Spinal cord (tissue), 10 donors: ENCODE measurements around the gene COL23A1. TPM values are rescaled to one million over a fixed set of nuclear protein-coding genes. Genes with fewer than 3 reads are reported as not detected.

Experiments used
- DNase-seq, 6 donors: peaks; one replicate each; pipeline versions ENCODE4 v3.0.0 to v3.0.0-alpha.2; 2013 to 2015; ENCODE audit warnings: low spot score in 6 of 6, low read depth in 4 of 6
- H3K27ac ChIP-seq: one replicate; pipeline ENCODE4 v1.5.1; 2013; ENCODE audit warnings: low read depth, low read length, control low read depth
- H3K27me3 ChIP-seq: one replicate; pipeline ENCODE4 v1.6.1; 2013; ENCODE audit warnings: low read length; ENCODE audit not compliant: control insufficient read depth, insufficient read depth
- H3K36me3 ChIP-seq: one replicate; pipeline ENCODE4 v1.6.1; 2013; ENCODE audit warnings: low read length; ENCODE audit not compliant: control insufficient read depth, insufficient read depth
- H3K4me1 ChIP-seq: one replicate; pipeline ENCODE4 v1.6.1; 2013; ENCODE audit warnings: low read length; ENCODE audit not compliant: control insufficient read depth, insufficient read depth
- H3K4me3 ChIP-seq: one replicate; pipeline ENCODE4 v1.5.1; 2013; ENCODE audit warnings: low read depth, low read length, control low read depth
- H3K9me3 ChIP-seq: one replicate; pipeline ENCODE4 v1.6.1; 2013; ENCODE audit warnings: low read length; ENCODE audit not compliant: control insufficient read depth, insufficient read depth
- whole genome bisulfite sequencing: methylation state at CpG from one replicate; pipeline ENCODE4 v1.1.5; 2013; ENCODE audit warnings: missing lambda C conversion rate; ENCODE audit not compliant: insufficient coverage; 5-methylcytosine and 5-hydroxymethylcytosine counted together
- polyA plus RNA-seq, 2 donors: library from polyadenylated mRNA; unstranded; fragments of 120-200 nt; gene quantifications; one replicate each; pipeline ENCODE4 v1.2.1, GENCODE V29; 2013; ENCODE audit not compliant: insufficient read length in 2 of 2
- total RNA-seq, 2 donors: library from RNA; depleted of rRNA in 1 of 2; stranded (reverse); fragments of 120-200 nt in 1 of 2; fragments of >200 nt in 1 of 2; gene quantifications; one replicate each; pipeline versions ENCODE4 v1.2.3 to v1.2.4, GENCODE V29; 2013 to 2014
- donor health status: healthy.

Gene COL23A1
- total and polyA plus RNA-seq, 4 donors = 2.8 to 9.7 (median 8.0) TPM

DNA sequence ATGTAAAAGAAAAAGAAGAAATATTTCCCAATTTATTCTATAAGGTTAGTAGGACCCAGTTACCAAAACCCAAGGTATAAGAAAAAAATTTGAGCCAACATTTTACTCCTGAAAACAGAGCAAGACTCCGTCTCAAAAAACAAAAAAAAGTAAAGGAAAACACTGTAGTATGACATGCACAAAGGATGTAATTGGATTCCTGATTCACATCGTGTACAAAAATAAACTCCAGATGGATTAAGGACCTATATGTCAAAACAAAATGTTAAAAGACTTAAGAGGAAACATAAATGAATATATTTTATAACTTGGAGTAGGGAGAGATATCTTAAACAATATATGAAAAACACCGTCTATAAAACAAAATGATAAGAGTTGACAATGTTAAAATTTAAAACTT lies 371.4 kb downstream of the COL23A1 start:
- no peak overlapping the region for H3K4me3 ChIP-seq
- H3K4me1 ChIP-seq = peaks cover 3% of the 10 kb centered on the region
- WGBS = no CpG with 5 or more reads among the region's 3 CpGs
- no peak for DNase-seq
- no peak overlapping the region for H3K27ac ChIP-seq
- no peaks in the 10 kb centered on the region for H3K9me3 ChIP-seq
- no peaks in the 10 kb centered on the region for H3K27me3 ChIP-seq
- peaks cover 65% of the 10 kb centered on the region for H3K36me3 ChIP-seq

DNA sequence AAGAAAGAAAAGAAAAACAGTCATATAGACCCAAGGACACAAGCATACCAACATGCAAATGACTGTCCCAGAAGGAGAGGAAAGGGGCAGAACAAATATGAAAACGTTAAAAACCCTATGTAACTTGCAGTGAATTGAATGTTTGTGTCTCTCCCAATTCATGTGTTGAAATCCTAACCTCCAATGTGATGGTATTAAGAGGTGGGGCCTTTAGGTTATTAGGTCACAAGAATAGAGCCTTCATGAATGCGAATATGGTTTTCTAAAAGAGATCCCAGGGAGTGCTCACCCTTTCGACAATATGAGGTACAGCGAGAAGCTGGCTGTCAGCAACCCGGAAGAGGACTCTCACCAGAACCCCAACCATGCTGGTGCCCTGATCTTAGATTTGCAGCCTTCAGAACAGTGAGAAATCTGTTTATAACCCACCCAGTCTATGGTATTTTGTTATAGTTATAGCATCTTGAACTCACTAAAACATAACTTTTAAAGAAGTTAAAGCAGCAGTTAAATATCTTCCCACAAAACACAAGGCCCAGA lies 371.9 kb downstream of the COL23A1 start:
- H3K36me3 ChIP-seq = peaks cover 65% of the 10 kb centered on the region

DNA sequence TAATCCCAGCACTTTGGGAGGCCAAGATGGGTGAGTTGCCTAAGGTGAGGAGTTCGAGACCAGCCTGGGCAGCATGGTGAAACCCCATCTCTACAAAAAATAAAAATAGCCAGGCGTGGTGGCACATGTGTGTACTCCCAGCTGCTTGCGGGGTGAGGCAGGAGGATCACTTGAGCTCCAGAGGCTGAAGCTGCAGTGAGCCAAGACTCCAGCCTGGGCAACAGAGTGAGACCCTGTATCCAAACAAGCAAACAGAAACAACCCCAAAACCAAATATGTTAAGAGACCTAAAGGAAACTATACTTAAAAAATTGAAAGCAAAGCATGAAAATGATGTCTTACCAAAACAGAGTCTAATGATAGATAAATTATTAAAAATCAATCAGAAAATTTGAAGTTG lies 373.4 kb downstream of the COL23A1 start:
- Histone ChIP-seq H3K4me1 (no peaks in the 10 kb centered on the region), H3K27me3 (no peaks in the 10 kb centered on the region), H3K4me3 (no peak overlapping the region), H3K36me3 (peaks cover 67% of the 10 kb centered on the region), H3K27ac (no peak overlapping the region), H3K9me3 (no peaks in the 10 kb centered on the region)
- no peak for DNase-seq
- 100% methylated on average over 1 of the region's 3 CpGs for WGBS

More for the DNA sequence above, 371.9 kb downstream of the COL23A1 start:
- no peak for DNase-seq
- H3K4me1 ChIP-seq = no peaks in the 10 kb centered on the region
- H3K27ac ChIP-seq = no peak overlapping the region
- 100% methylated on average over 2 of the region's 5 CpGs for whole genome bisulfite sequencing
- no peak overlapping the region for H3K4me3 ChIP-seq
- no peaks in the 10 kb centered on the region for H3K9me3 ChIP-seq
- no peaks in the 10 kb centered on the region for H3K27me3 ChIP-seq

DNA sequence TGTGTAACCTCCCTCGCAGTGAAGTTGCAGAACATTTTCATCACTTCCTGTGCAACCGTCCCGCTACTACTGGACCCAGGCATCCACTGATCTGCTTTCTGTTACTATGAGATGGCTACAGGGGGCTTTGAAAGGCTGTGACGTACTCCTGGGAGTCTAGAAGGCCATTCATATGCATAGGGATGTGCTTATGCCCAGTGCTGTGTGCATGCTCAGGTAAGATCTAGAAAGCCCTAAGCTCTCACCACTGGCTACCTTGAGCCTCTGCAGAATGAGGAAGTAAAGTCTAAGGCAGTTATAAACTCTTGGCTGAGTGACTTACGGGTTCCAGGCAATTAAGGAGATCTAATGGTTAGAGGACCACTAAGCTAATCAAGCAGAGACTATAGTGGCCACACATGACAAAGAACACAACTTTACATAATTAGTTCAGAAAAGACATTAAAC lies 374.1 kb downstream of the COL23A1 start:
- no peak overlapping the region for H3K4me3 ChIP-seq
- peaks cover 69% of the 10 kb centered on the region for H3K36me3 ChIP-seq
- no peak overlapping the region for H3K27ac ChIP-seq
- H3K27me3 ChIP-seq = no peaks in the 10 kb centered on the region
- WGBS = 96% methylated on average over 4 of the region's 5 CpGs
- no peak for DNase-seq
- H3K4me1 ChIP-seq = no peaks in the 10 kb centered on the region
- H3K9me3 ChIP-seq = no peaks in the 10 kb centered on the region

DNA sequence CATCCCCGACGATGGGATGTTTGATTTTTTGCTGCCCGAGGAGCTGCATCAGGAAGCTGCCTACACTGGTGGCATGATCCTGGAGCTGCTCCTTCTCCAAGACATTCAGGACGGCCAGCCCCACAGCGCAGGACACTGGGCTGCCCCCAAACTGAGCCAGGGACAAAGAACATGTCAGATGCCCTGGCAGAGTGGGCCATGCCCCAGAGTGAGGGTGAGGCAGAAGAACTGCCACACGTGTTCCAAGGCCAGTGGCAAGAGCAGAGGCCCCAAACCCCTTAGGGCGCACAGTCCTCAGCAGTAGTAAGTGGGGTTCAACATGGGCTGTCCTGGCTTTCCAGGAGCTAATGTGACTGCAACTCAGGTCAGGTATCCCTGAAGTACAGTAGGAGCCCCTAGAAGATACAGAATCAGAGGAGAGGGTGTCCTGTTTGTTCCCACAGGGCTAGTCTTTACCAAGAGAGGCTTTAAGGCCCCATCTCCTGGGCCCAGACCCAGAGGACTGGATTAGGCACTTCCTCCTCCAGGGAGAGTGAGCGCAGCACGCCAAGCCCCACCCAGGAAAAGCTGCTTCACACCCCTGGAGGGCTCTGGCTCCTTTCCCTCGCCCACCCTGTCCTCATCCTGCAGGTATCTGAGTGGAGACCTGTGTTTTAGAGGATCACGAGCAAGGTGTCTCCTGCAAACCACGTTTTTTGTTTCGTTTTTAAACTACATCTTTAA lies 374.8 kb downstream of the COL23A1 start:
- no peaks in the 10 kb centered on the region for H3K9me3 ChIP-seq
- no peak overlapping the region for H3K27ac ChIP-seq
- 82% methylated on average over 10 of the region's 13 CpGs for WGBS
- H3K27me3 ChIP-seq = no peaks in the 10 kb centered on the region
- no peak overlapping the region for H3K4me3 ChIP-seq
- no peaks in the 10 kb centered on the region for H3K4me1 ChIP-seq
- peaks cover 75% of the 10 kb centered on the region for H3K36me3 ChIP-seq
- DNase-seq = no peak

DNA sequence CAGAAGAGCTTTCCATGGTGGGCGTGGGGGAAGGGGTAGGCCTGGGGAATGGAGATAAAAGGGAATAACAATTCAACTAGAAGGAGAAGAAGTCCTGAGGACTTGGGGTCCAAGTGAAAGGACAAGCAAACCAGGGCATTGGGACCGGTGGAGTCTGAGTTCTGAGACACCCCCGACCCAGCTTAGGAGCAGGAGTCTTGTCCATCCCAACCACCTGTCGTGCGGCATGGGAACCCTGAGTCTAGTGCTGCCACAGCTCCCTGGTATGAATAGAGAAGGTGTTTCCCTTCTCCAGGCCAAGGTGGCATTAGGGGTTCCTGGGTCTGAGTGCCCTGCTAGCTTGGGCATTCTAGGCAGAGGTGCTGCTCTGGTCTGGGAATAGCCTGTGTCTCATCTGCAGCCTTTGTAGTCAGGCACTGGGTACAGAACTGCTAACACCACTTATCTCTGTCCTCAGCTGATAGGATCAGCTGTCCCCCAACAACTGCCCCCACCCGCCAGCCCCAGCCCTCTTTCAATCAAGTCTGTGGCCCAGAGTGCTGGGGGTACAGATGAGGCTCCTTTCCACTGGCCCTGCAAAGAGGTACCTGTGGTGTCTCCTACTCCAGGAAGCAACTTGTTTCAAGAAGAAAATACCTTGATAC lies 375.9 kb downstream of the COL23A1 start:
- no peak overlapping the region for H3K27ac ChIP-seq
- no peaks in the 10 kb centered on the region for H3K9me3 ChIP-seq
- no peak for DNase-seq
- H3K4me1 ChIP-seq = no peaks in the 10 kb centered on the region
- no peaks in the 10 kb centered on the region for H3K27me3 ChIP-seq
- H3K36me3 ChIP-seq = peaks cover 82% of the 10 kb centered on the region
- 92% methylated on average over 4 of the region's 6 CpGs for whole genome bisulfite sequencing
- H3K4me3 ChIP-seq = no peak overlapping the region

DNA sequence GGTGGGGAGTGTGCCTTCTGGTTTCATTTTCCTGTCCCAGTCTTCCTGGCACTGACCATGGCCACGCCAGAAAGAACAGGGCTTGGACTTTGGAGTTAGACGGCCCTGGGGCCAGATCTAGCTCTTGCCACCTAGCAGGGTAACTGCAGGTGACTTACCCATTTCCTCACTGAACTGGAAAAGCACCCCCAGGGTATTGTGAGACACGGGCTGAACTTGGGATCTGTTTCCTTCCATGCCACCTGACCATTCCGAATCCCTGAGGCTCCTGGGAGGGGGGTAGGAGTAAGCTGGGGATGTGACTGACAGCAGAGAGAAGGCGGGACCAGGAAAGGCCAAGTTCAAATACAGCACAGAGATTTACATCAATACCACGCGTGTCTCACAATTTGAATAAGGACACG lies 376.4 kb downstream of the COL23A1 start:
- H3K4me3 ChIP-seq = no peak overlapping the region
- no peaks in the 10 kb centered on the region for H3K9me3 ChIP-seq
- 80% methylated on average over 2 of the region's 8 CpGs for WGBS
- peaks cover 87% of the 10 kb centered on the region for H3K36me3 ChIP-seq
- no peaks in the 10 kb centered on the region for H3K4me1 ChIP-seq
- no peak for DNase-seq
- no peak overlapping the region for H3K27ac ChIP-seq
- no peaks in the 10 kb centered on the region for H3K27me3 ChIP-seq

DNA sequence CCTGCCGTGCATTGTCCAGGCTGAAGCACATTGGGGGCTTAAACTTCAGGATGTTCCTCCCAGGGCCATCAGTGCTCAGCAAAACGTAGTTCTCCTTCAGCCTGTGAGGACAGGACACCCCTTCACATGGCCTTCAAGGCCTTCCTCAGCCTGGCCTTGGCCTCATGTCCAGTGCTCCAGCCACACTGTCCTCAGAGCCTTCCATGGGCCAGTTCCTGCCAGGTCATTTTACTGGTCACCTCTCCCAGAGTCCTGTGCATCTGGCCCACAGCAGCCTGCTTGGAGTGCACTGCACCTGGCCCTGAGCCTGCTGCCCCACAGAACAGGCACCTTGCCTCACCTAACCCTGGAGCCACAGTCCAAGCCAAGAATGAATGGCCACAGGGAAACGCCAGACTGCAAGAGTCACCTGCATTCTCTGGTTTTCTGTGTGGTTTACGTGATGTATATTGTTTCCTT lies 377.2 kb downstream of the COL23A1 start:
- Histone ChIP-seq H3K4me3 (no peak overlapping the region), H3K27me3 (no peaks in the 10 kb centered on the region), H3K9me3 (no peaks in the 10 kb centered on the region), H3K4me1 (no peaks in the 10 kb centered on the region), H3K27ac (no peak overlapping the region), H3K36me3 (peaks cover 93% of the 10 kb centered on the region)
- no peak for DNase-seq
- WGBS = 80% methylated on average over 2 of the region's 4 CpGs

DNA sequence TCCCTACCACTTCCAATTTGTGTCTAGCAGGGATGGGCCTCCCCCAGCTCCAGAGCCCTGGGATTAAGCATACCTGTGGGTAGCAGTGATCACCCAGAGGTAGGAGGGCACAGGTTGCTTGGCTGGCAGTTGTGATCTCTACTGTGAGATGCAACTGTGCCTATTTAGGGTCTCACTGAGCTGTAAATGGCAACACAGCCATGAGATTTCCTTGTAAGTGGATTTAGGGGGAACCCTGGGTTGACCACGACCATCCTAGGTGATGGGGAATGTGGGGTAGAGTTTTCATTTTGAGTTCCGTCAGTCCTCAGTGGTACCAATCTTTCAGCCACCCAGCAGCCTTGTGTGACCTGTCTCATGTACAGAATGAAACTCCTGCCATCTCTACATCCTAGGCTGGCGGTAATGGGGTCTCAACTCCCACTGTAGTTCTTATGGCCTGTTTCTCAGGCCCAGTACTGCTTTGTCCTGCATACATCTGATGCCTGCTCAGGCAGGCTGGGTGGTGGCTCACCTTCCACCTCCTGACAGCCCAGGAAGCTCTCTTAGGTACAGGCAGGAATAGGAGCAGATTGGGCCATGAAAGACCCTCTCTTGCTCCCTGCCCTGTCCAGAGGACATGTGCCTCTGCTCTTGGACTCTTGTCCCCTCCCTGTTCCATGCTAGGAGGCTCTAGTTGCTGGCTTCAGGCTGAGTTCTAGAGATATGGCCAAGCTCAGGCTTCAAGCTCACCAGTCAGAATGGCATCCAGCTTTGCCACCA lies 377.8 kb downstream of the COL23A1 start:
- H3K27ac ChIP-seq = no peak overlapping the region
- H3K9me3 ChIP-seq = no peaks in the 10 kb centered on the region
- no peak overlapping the region for H3K4me3 ChIP-seq
- no peaks in the 10 kb centered on the region for H3K4me1 ChIP-seq
- peaks cover 94% of the 10 kb centered on the region for H3K36me3 ChIP-seq
- DNase-seq = no peak
- H3K27me3 ChIP-seq = no peaks in the 10 kb centered on the region
- 100% methylated on average over 1 of the region's 3 CpGs for WGBS
